GM12878 (cell line): ENCODE measurements around the gene CCDC120. TPM values are rescaled to one million over a fixed set of nuclear protein-coding genes. Genes with fewer than 3 reads are reported as not detected.

Source experiments
- ATAC-seq: fragments of 200-7000 bp; cut with Tn5 transposase; 3 replicates; pipeline ENCODE4 v1.9.1; 2020; ENCODE audit warnings: mild to moderate bottlenecking, moderate library complexity
- BruUV-seq: library from RNA; stranded (reverse); fragments of 400-500 nt; replicated peaks from 2 replicates; lab custom pipeline; 2021; lab: Mats Ljungman, UMichigan
- CTCF ChIA-PET: fragments of 300-600 bp; sonication (Branson Sonifier 250); formaldehyde crosslinking; extraction: SDS; loops from one replicate; lab custom pipeline; 2021; ENCODE audit warnings: inconsistent platforms; lab: Yijun Ruan, JAX
- POLR2A ChIA-PET: fragments of 350-600 bp; formaldehyde crosslinking; extraction: SDS; loops from one replicate; lab custom pipeline; 2021; ENCODE audit warnings: inconsistent platforms; lab: Charles Lee
- RAD21 ChIA-PET: fragments of 300-600 bp; sonication (Branson Sonifier 250); formaldehyde crosslinking; loops from one replicate; lab custom pipeline; 2023; ENCODE audit warnings: antibody characterized with exemption; ENCODE audit not compliant: unreplicated experiment; lab: Charles Lee
- SMC1A ChIA-PET: fragments of 300-600 bp; sonication (Branson Sonifier 250); formaldehyde crosslinking; loops from one replicate; lab custom pipeline; 2023; ENCODE audit not compliant: unreplicated experiment, uncharacterized antibody; lab: Charles Lee
- DNase-seq: peaks from one replicate; pipeline ENCODE4 v3.0.0-alpha.2; 2011; ENCODE audit warnings: low read depth, low spot score
- FAIRE-seq: peaks from 3 replicates; lab custom pipeline; 2011; peaks lifted over from hg19 to GRCh38; lab: Jason Lieb, UNC
- H2AFZ ChIP-seq: 2 replicates; pipeline ENCODE4 v1.6.0; 2011; ENCODE audit warnings: low read depth, low read length, control low read depth; ENCODE audit not compliant: control insufficient read depth
- H3K27ac ChIP-seq: 2 replicates; pipeline ENCODE4 v1.5.1; 2011; ENCODE audit warnings: control low read depth; ENCODE audit not compliant: control insufficient read depth, insufficient read depth
- H3K27me3 ChIP-seq, 2 experiments: replicated peaks in 1 of 2; 2 replicates each; pipeline versions ENCODE4 v1.6.0 to v1.6.1; 2011; ENCODE audit warnings: low read length in 1 of 2; ENCODE audit not compliant: control insufficient read depth in 2 of 2, insufficient read depth in 2 of 2
- H3K36me3 ChIP-seq, 2 experiments: 2 replicates each; pipeline ENCODE4 v1.5.1; 2011; ENCODE audit warnings: low read length in 1 of 2; ENCODE audit not compliant: control insufficient read depth in 2 of 2, insufficient read depth in 2 of 2
- H3K4me1 ChIP-seq: 2 replicates; pipeline ENCODE4 v1.6.1; 2011; ENCODE audit warnings: mild to moderate bottlenecking, low read length, moderate library complexity, mixed read lengths; ENCODE audit not compliant: control insufficient read depth, insufficient read depth
- H3K4me2 ChIP-seq: 2 replicates; pipeline ENCODE4 v1.6.0; 2011; ENCODE audit warnings: control low read depth; ENCODE audit not compliant: control insufficient read depth, insufficient read depth
- H3K4me3 ChIP-seq: fragments of 200-600 bp; sonication (generic); 2 replicates; pipeline ENCODE4 v1.5.1; 2016
- H3K79me2 ChIP-seq: 2 replicates; pipeline ENCODE4 v1.6.0; 2011; ENCODE audit warnings: low read length; ENCODE audit not compliant: control insufficient read depth, insufficient read depth
- H3K9ac ChIP-seq: 2 replicates; pipeline ENCODE4 v1.8.0; 2011; ENCODE audit warnings: low read length, control low read depth, mixed read lengths; ENCODE audit not compliant: control insufficient read depth, insufficient read depth
- H3K9me3 ChIP-seq: replicated peaks from 3 replicates; pipeline ENCODE4 v1.5.1; 2011; ENCODE audit warnings: mild to moderate bottlenecking, low read length; ENCODE audit not compliant: control insufficient read depth, insufficient read depth
- H4K20me1 ChIP-seq: 2 replicates; pipeline ENCODE4 v1.6.0; 2011; ENCODE audit not compliant: control insufficient read depth, insufficient read depth
- BACH1 ChIP-seq: fragments of 450-650 bp; IDR thresholded peaks from 2 replicates; pipeline ENCODE4 v1.6.1; 2017; ENCODE audit warnings: mild to moderate bottlenecking, borderline replicate concordance
- BCLAF1 ChIP-seq: fragments of 450-650 bp; IDR thresholded peaks from 2 replicates; pipeline ENCODE4 v1.6.1; 2017; ENCODE audit warnings: antibody characterized with exemption, mild to moderate bottlenecking, moderate library complexity
- BHLHE40 ChIP-seq, 2 experiments: fragments of 450-650 bp in 1 of 2; IDR thresholded peaks; 2 replicates each; pipeline ENCODE4 v1.6.1; 2011 to 2017; ENCODE audit warnings: low read depth in 2 of 2, borderline replicate concordance in 1 of 2, improper control_type of control experiment in 1 of 2, low read length in 1 of 2, mild to moderate bottlenecking in 1 of 2
- CREB1 ChIP-seq: IDR thresholded peaks from 2 replicates; pipeline ENCODE4 v1.6.1; 2012; ENCODE audit warnings: low read depth, mild to moderate bottlenecking, inconsistent platforms
- EP300 ChIP-seq, 2 experiments: fragments of 150-350 bp in 1 of 2; IDR thresholded peaks; 2 replicates each; pipeline ENCODE4 v1.6.1; 2011 to 2012; ENCODE audit warnings: low read depth in 2 of 2, low read length in 2 of 2, borderline replicate concordance in 1 of 2, improper control_type of control experiment in 1 of 2, inconsistent platforms in 1 of 2; ENCODE audit not compliant: control insufficient read depth in 1 of 2
- FOS ChIP-seq: IDR thresholded peaks from 3 replicates; pipeline ENCODE4 v1.6.1; 2011; ENCODE audit warnings: borderline replicate concordance; ENCODE audit not compliant: insufficient read length; ENCODE audit errors: extremely low read depth
- GABPA ChIP-seq: IDR thresholded peaks from 2 replicates; pipeline ENCODE4 v1.6.1; 2014; ENCODE audit warnings: antibody characterized with exemption, low read depth, mild to moderate bottlenecking, inconsistent platforms
- KDM1A ChIP-seq: fragments of 200-600 bp; sonication (generic); IDR thresholded peaks from 2 replicates; pipeline ENCODE4 v1.6.1; 2016; ENCODE audit warnings: borderline replicate concordance
- MTA3 ChIP-seq: IDR thresholded peaks from 2 replicates; pipeline ENCODE4 v1.6.1; 2012; ENCODE audit warnings: low read length, inconsistent platforms, borderline replicate concordance
- NFYA ChIP-seq: IDR thresholded peaks from 2 replicates; pipeline ENCODE4 v1.6.1; 2011; ENCODE audit warnings: low read depth, mild to moderate bottlenecking, low read length, improper control_type of control experiment, borderline replicate concordance
- POLR2AphosphoS5 ChIP-seq: IDR thresholded peaks from 2 replicates; pipeline ENCODE4 v1.6.1; 2011; ENCODE audit warnings: mild to moderate bottlenecking, low read length, inconsistent platforms
- SMC3 ChIP-seq: IDR thresholded peaks from 2 replicates; pipeline ENCODE4 v1.6.1; 2011; ENCODE audit warnings: low read length, improper control_type of control experiment, borderline replicate concordance
- SRF ChIP-seq, 2 experiments: IDR thresholded peaks; 2 replicates each; pipeline ENCODE4 v1.6.1; 2011; ENCODE audit warnings: low read depth in 2 of 2, low read length in 2 of 2, mild to moderate bottlenecking in 1 of 2, moderate library complexity in 1 of 2
- ZBED1 ChIP-seq: IDR thresholded peaks from 2 replicates; pipeline ENCODE4 v1.6.1; 2016; ENCODE audit warnings: borderline replicate concordance
- ZNF24 ChIP-seq: fragments of 450-650 bp; IDR thresholded peaks from 2 replicates; pipeline ENCODE4 v1.6.1; 2017; ENCODE audit warnings: antibody characterized with exemption, mild to moderate bottlenecking
- ZZZ3 ChIP-seq: IDR thresholded peaks from 2 replicates; pipeline ENCODE4 v1.6.1; 2011; ENCODE audit warnings: low read depth; ENCODE audit not compliant: control insufficient read depth, insufficient read length
- WGBS: methylation state at CpG from one replicate; pipeline ENCODE4 v1.1.6; 2016; ENCODE audit warnings: low lambda C conversion rate; ENCODE audit not compliant: insufficient replicate concordance, insufficient coverage; ENCODE audit errors: missing lambda C conversion rate; 5-methylcytosine and 5-hydroxymethylcytosine counted together
- in situ Hi-C: fragments of 300-500 bp; cut with MboI; formaldehyde crosslinking; loops from 9 replicates; pipeline ENCODE4 v1.14.3; 2018; ENCODE audit warnings: mixed read lengths
- intact Hi-C: fragments of 100-400 bp; cut with micrococcal nuclease; formaldehyde crosslinking; loops from one replicate; pipeline ENCODE4 v1.14.2; 2022; ENCODE audit not compliant: unreplicated experiment
- polyA plus RNA-seq, 11 experiments: library from polyadenylated mRNA; depleted of rRNA in 4 of 11; unstranded in 6 of 11; stranded (reverse) in 5 of 11; fragments of >200 nt; fragmentation: Nextera tagmentation in 4 of 11; fragmentation: Illumina TruSeq in 1 of 11; extraction: Ambion mirVana in 4 of 11; extraction: Trizol in 1 of 11; gene quantifications; 1 replicate in 1 of 11; 2 replicates in 10 of 11; pipeline versions ENCODE4 v1.2.1 to v1.2.3, GENCODE V29; 2011 to 2016; ENCODE audit warnings: inconsistent platforms in 2 of 11, missing spikeins in 2 of 11, low read depth in 1 of 11
- total RNA-seq, 4 experiments: library from RNA; depleted of rRNA in 3 of 4; stranded (reverse); fragments of >200 nt in 3 of 4; fragmentation: Illumina TruSeq in 1 of 4; extraction: Trizol in 1 of 4; gene quantifications; 2 replicates each; pipeline versions ENCODE4 v1.2.1 to v1.2.3, GENCODE V29; 2013 to 2021
- TF ChIP-seq, protein P1 (sequence below): IDR thresholded peaks from 2 replicates; pipeline ENCODE4 v1.6.1; 2012; ENCODE audit warnings: low read depth, low read length, improper control_type of control experiment
- TF ChIP-seq, protein P2 (sequence below): fragments of 150-350 bp; IDR thresholded peaks from 2 replicates; pipeline ENCODE4 v1.6.1; 2014; ENCODE audit warnings: mild to moderate bottlenecking, low read depth, low read length

The CCDC120 gene
- total and polyA plus RNA-seq, 10 of the 15 experiments (the other 5 are each of a cell fraction or from before 2014, with no cell fraction given) = 0.11 to 4.1 (median 0.76) TPM

DNA sequence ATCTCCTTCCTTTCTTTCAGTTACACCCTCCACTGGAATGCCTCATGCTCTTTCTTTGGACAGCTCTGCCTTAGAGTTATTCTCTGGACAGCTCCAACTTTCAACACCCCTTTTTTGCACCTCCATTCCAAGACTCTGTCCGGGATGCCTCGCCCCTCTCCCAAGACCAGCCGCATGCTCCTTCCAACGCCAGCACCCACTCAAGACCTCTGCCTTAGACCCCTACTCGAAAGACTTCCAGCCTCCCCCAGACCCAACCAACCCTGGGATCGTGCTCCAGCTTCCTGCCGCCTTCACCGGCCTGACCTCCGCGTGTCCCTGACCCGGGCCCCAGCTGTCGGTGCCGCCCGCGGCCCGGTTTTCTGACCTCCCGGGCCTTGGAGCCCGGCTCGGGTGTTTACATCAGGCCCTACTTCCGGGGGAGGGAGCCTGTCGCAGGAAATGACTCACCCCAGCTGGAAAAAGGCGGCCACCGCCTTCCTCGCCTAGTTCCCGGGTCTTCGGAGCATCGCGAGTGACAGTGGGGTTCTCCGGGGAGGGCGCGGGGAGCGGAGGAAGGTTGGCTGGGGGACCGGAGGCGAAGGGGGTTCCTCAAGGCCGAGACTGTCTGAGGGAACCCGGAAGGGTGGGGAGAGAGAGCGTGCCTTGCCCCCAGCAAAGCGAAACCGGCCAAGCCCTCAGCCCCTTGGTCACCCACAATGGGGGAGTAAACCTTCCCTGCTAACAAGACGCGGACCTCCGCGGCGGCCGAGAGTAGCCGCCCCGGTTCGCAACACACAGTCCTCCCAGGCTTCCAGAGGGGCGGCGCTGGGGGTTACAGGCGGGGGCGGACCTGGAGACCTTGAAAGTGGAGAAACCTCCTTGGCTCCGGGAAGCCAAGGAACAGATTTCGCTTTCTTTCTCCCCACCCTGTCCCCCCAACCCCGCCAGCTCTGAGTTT lies 21.0 kb downstream of the CCDC120 start, which contains the start of gene WDR45:
Gene WDR45, minus strand, starts transcription at position 399 of the 940 bp plus-strand sequence. CDS start 1,792 bp downstream, outside the sequence.
- Histone ChIP-seq H3K27me3 (no peaks in the 10 kb centered on the region), H2AFZ (peak within 1 kb of the TSS; percentile 4; the same call in 1 of the 2 replicates), H3K36me3 (no peaks in the 10 kb centered on the region; a peak in 1 of 4 replicates), H3K27ac (peak within 1 kb of the TSS; percentile 57), H3K4me2 (peak within 1 kb of the TSS; percentile 77), H3K9me3 (no peaks in the 10 kb centered on the region; the same call in 2 of the 3 replicates), H3K9ac (peak within 1 kb of the TSS; percentile 80), H3K79me2 (no peaks in the 10 kb centered on the region; the same call in 1 of the 2 replicates), H3K4me1 (no peaks in the 10 kb centered on the region), H4K20me1 (no peaks in the 10 kb centered on the region), H3K4me3 (peak within 1 kb of the TSS; percentile 67)
- in situ Hi-C loops = no loop called here
- POLR2A ChIA-PET = interaction anchor here (0.6 to 1.6 kb wide), 5 partner anchors 16 to 190 kb away, joined by 3 to 10 read pairs (median 5); partner anchors contain the start of gene PPP1R3F
- SMC1A ChIA-PET = interaction anchor here (0.6 to 1.9 kb wide), 3 partner anchors 75 to 164 kb away, joined by 3 to 6 read pairs (median 4); no protein-coding TSS in a partner anchor
- WGBS = 25% methylated on average over 48 of the region's 55 CpGs
- FAIRE-seq (no peak), DNase-seq (peak; percentile 8), ATAC-seq (peak; percentile 92)
- intact Hi-C loops = no loop called here
- no TSS peak for BruUV-seq
- CTCF ChIA-PET = interaction anchor here (0.7 to 0.9 kb wide), 3 partner anchors 76 to 278 kb away, joined by 3 to 4 read pairs (median 3); partner anchors contain the start of gene HDAC6
- RAD21 ChIA-PET = interaction anchor here (0.8 to 1.5 kb wide), 3 partner anchors 19 to 75 kb away, joined by 3 read pairs; no protein-coding TSS in a partner anchor
- TF ChIP-seq, protein P1, sequence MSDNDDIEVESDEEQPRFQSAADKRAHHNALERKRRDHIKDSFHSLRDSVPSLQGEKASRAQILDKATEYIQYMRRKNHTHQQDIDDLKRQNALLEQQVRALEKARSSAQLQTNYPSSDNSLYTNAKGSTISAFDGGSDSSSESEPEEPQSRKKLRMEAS = no peak
- TF ChIP-seq ZNF24 = no peak
- TF ChIP-seq BHLHE40 (IDR thresholded peaks at IDR 0.05; ENCODE audit: borderline replicate concordance in 1 of 2, low read depth in 2 of 2, low read length in 1 of 2) = no peak; a peak in 1 of 4 replicates
- TF ChIP-seq SRF (IDR thresholded peaks at IDR 0.05; ENCODE audit: low read depth in 2 of 2, low read length in 2 of 2) = no peak
- TF ChIP-seq MTA3 = no peak
- TF ChIP-seq NFYA = no peak
- no peak for TF ChIP-seq SMC3
- TF ChIP-seq BCLAF1 = no peak
- TF ChIP-seq GABPA = peak; percentile 87
- no peak for TF ChIP-seq ZBED1
- TF ChIP-seq, protein P2, sequence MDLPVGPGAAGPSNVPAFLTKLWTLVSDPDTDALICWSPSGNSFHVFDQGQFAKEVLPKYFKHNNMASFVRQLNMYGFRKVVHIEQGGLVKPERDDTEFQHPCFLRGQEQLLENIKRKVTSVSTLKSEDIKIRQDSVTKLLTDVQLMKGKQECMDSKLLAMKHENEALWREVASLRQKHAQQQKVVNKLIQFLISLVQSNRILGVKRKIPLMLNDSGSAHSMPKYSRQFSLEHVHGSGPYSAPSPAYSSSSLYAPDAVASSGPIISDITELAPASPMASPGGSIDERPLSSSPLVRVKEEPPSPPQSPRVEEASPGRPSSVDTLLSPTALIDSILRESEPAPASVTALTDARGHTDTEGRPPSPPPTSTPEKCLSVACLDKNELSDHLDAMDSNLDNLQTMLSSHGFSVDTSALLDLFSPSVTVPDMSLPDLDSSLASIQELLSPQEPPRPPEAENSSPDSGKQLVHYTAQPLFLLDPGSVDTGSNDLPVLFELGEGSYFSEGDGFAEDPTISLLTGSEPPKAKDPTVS = no peak
- no peak for TF ChIP-seq ZZZ3
- peak; percentile 51; the same call in 1 of the 2 replicates for TF ChIP-seq CREB1
- TF ChIP-seq POLR2AphosphoS5 = no peak
- no peak for TF ChIP-seq KDM1A
- no peak for TF ChIP-seq EP300 (IDR thresholded peaks at IDR 0.05; ENCODE audit: borderline replicate concordance in 1 of 2, control insufficient read depth in 1 of 2, low read depth in 2 of 2, low read length in 2 of 2)
- TF ChIP-seq FOS = no peak
- TF ChIP-seq BACH1 = no peak; the same call in 1 of the 2 replicates
